Neural progenitor cell (in vitro differentiated cells): ENCODE measurements around the gene ING5.

Experiments used
- EZH2 ChIP-seq: fragments of 200-600 bp; sonication (generic); IDR thresholded peaks from 2 replicates; pipeline ENCODE4 v1.6.1; 2017; ENCODE audit warnings: antibody characterized with exemption, mild to moderate bottlenecking, moderate library complexity
- TF ChIP-seq, protein P1 (sequence below): fragments of 200-600 bp; sonication (generic); IDR thresholded peaks from 2 replicates; pipeline ENCODE4 v1.5.1; 2017; ENCODE audit warnings: antibody characterized with exemption, mild to moderate bottlenecking

DNA sequence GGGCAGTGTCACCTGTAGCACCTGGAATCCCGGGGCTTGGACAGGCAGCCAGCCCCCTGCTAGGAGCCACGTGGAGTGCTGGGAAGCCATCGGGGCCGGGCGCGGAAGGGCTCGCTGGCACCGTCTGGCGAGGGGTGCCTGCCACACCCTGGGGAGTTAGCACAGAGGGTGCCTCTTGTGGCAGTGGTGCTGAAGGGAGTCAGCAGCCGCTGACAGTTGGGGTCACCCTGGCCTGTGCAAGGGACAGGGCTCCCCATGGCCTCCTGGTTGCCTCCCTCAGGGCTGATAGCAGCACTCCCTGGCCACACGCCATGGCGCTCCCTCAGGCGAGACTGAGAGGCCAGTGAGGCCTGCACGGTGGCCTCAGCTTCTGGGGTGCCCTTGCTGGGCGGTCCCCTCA, 18.7 kb downstream of the ING5 start:
- no peak for TF ChIP-seq EZH2
- TF ChIP-seq, protein P1, sequence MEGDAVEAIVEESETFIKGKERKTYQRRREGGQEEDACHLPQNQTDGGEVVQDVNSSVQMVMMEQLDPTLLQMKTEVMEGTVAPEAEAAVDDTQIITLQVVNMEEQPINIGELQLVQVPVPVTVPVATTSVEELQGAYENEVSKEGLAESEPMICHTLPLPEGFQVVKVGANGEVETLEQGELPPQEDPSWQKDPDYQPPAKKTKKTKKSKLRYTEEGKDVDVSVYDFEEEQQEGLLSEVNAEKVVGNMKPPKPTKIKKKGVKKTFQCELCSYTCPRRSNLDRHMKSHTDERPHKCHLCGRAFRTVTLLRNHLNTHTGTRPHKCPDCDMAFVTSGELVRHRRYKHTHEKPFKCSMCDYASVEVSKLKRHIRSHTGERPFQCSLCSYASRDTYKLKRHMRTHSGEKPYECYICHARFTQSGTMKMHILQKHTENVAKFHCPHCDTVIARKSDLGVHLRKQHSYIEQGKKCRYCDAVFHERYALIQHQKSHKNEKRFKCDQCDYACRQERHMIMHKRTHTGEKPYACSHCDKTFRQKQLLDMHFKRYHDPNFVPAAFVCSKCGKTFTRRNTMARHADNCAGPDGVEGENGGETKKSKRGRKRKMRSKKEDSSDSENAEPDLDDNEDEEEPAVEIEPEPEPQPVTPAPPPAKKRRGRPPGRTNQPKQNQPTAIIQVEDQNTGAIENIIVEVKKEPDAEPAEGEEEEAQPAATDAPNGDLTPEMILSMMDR = no peak
